Gastrocnemius medialis (tissue), 4 donors: Measurements from ENCODE around the gene NACC1. TPM values are rescaled to one million over a fixed set of nuclear protein-coding genes. Genes with fewer than 3 reads are reported as not detected.
A peak's percentile ranks its signal among the peaks of the same experiment; 100 is the strongest.

ENCODE experiments used
- ATAC-seq, 2 donors: fragments of 150-250 bp; one replicate each; pipeline ENCODE4 v1.9.1; 2016
- DNase-seq, 2 donors: peaks; one replicate each; pipeline ENCODE4 v3.0.0-alpha.2; 2019
- H3K27ac ChIP-seq, 4 donors: fragments of 200-600 bp; sonication (generic); 1 replicate in 1 of 4; 2 replicates in 3 of 4; pipeline ENCODE4 v1.5.1; 2016 to 2018; ENCODE audit warnings: mild to moderate bottlenecking in 2 of 4, moderate library complexity in 1 of 4
- H3K27me3 ChIP-seq, 3 donors: fragments of 200-600 bp; sonication (generic) in 2 of 3; 1 replicate in 1 of 3; 2 replicates in 2 of 3; pipeline versions ENCODE4 v1.5.1 to v1.6.0; 2016 to 2019; ENCODE audit warnings: mild to moderate bottlenecking in 1 of 3, moderate library complexity in 1 of 3
- H3K36me3 ChIP-seq, 2 donors: fragments of 200-600 bp; sonication (generic) in 1 of 2; one replicate each; pipeline ENCODE4 v1.5.1; 2017 to 2018
- H3K4me1 ChIP-seq, 2 donors: fragments of 200-600 bp; sonication (generic) in 1 of 2; one replicate each; pipeline ENCODE4 v1.5.1; 2016 to 2017; ENCODE audit warnings: mild to moderate bottlenecking in 2 of 2
- H3K4me3 ChIP-seq, 4 donors: fragments of 200-600 bp; sonication (generic) in 3 of 4; 1 replicate in 1 of 4; 2 replicates in 3 of 4; pipeline ENCODE4 v1.5.1; 2016 to 2019; ENCODE audit warnings: mild to moderate bottlenecking in 2 of 4
- H3K9me3 ChIP-seq, 3 donors: fragments of 200-600 bp; sonication (generic) in 2 of 3; 1 replicate in 1 of 3; 2 replicates in 2 of 3; pipeline ENCODE4 v1.5.1; 2016 to 2019
- POLR2A ChIP-seq, 2 donors: fragments of 450-650 bp; IDR thresholded peaks; one replicate each; pipeline ENCODE4 v1.6.1; 2017; ENCODE audit warnings: antibody characterized with exemption in 2 of 2, mild to moderate bottlenecking in 2 of 2, moderate library complexity in 2 of 2
- in situ Hi-C, 4 donors: fragments of 200-750 bp; cut with MboI; loops; one replicate each; pipeline versions ENCODE4 v1.15.0 to v1.8.0; 2017; ENCODE audit warnings: low sequenced_read_pairs in 4 of 4
- intact Hi-C: fragments of 100-400 bp; cut with DNase I; formaldehyde crosslinking; loops from one replicate; pipeline ENCODE4 v1.15.1; 2023; ENCODE audit warnings: low total_unique reads
- total RNA-seq, 4 donors: library from RNA; depleted of rRNA; stranded (reverse); fragments of >200 nt; gene quantifications; one replicate each; pipeline versions ENCODE4 v1.1.0 to v1.2.3, GENCODE V29; 2016
- TF ChIP-seq, protein P1 (sequence below), 5 experiments: fragments of 450-650 bp in 3 of 5; fragments of 200-600 bp in 2 of 5; sonication (generic) in 2 of 5; IDR thresholded peaks in 4 of 5; conservative IDR thresholded peaks in 1 of 5; 1 replicate in 4 of 5; 2 replicates in 1 of 5; pipeline ENCODE4 v1.5.1; 2016 to 2019; ENCODE audit warnings: antibody characterized with exemption in 5 of 5, mild to moderate bottlenecking in 3 of 5, moderate library complexity in 3 of 5

The NACC1 gene
- total RNA-seq, 4 donors from 2014 or later: 36.3 to 81.3 (median 49.4) TPM

GRCh38 chr19:13082192-13083007, 35.7 kb upstream of the NACC1 start:
- Histone ChIP-seq H3K27me3 (no peaks in the 10 kb centered on the region), H3K4me3 (no peak overlapping the region), H3K27ac (peak overlapping the region; percentile 65 to 100 (median 82)), H3K36me3 (peaks cover 0 to 7% of the 10 kb centered on the region in 2 donors), H3K4me1 (peaks cover 38 to 48% of the 10 kb centered on the region in 2 donors), H3K9me3 (no peaks in the 10 kb centered on the region)
- TF ChIP-seq POLR2A (IDR thresholded peaks at IDR 0.05): no peak
- TF ChIP-seq, protein P1, sequence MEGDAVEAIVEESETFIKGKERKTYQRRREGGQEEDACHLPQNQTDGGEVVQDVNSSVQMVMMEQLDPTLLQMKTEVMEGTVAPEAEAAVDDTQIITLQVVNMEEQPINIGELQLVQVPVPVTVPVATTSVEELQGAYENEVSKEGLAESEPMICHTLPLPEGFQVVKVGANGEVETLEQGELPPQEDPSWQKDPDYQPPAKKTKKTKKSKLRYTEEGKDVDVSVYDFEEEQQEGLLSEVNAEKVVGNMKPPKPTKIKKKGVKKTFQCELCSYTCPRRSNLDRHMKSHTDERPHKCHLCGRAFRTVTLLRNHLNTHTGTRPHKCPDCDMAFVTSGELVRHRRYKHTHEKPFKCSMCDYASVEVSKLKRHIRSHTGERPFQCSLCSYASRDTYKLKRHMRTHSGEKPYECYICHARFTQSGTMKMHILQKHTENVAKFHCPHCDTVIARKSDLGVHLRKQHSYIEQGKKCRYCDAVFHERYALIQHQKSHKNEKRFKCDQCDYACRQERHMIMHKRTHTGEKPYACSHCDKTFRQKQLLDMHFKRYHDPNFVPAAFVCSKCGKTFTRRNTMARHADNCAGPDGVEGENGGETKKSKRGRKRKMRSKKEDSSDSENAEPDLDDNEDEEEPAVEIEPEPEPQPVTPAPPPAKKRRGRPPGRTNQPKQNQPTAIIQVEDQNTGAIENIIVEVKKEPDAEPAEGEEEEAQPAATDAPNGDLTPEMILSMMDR (IDR thresholded peaks at IDR 0.05 in 4 of 5, conservative IDR thresholded peaks at IDR 0.05 in 1 of 5): peak; percentile 29 to 55 (median 37)
- in situ Hi-C loops: no loop called here
- DNase-seq (peak in 1 of 2 donors; percentile 62), ATAC-seq (peak; percentile 67 to 68)
- intact Hi-C loops: no loop called here

- intact Hi-C loops (no loop called here), in situ Hi-C loops (no loop called here)
- H3K4me1 ChIP-seq: peaks cover 32 to 42% of the 10 kb centered on the region in 2 donors
Measured at GRCh38 chr19:13083008-13083404, 35.1 kb upstream of the NACC1 start.

DNA sequence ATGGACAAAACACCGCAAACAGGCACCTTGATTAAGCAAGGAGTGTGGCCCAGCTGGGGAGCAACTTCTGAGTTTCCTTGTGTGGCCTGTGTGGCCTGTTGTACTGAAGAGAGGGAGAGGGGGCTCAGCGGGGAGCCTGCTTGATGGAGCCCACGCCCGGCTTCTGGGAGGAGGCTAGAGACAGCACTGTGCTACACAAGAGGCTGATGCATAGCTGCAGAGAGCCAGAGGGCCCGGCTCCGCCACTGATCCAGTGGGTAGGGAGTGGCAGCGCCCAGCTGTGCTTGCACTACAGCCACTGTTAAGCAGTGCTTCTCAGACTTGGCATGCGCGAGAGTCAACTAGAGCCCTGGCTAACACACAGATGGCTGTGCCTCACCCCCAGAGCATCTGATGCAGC, 34.4 kb upstream of the NACC1 start:
- H3K36me3 ChIP-seq: peaks cover 0 to 7% of the 10 kb centered on the region in 2 donors

More at GRCh38 chr19:13083008-13083404, 35.1 kb upstream of the NACC1 start:
- Histone ChIP-seq H3K36me3 (peaks cover 0 to 7% of the 10 kb centered on the region in 2 donors), H3K4me3 (no peak overlapping the region), H3K9me3 (no peaks in the 10 kb centered on the region), H3K27ac (peak overlapping the region; percentile 65 to 100 (median 82)), H3K27me3 (no peaks in the 10 kb centered on the region)
- ATAC-seq: no peak
- DNase-seq: no peak
- no peak for TF ChIP-seq POLR2A (IDR thresholded peaks at IDR 0.05)
- TF ChIP-seq, protein P1 (IDR thresholded peaks at IDR 0.05 in 4 of 5, conservative IDR thresholded peaks at IDR 0.05 in 1 of 5): no peak

DNA sequence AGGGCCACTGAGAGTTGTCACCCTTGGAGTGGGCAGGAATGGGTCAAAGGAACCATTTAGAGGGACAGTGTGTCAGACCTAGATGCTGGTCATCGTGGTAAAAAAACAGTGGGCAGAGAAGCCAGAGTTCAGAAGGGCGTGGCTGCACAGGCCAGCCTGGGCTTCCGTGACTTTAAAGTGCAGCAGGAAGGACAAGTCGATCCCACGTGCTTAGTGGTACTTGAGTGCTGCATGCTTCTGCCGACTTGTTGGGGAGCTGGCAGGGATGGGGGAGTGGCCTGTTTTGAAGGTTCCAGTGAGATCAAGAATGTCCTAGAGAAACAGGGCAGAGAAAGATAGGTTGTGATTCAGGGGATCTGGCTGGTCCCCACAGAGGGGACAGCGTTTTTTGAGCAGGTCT, 32.4 kb upstream of the NACC1 start:
- Histone ChIP-seq H3K4me1 (peaks cover 15 to 22% of the 10 kb centered on the region in 2 donors), H3K9me3 (no peaks in the 10 kb centered on the region), H3K27ac (peak overlapping the region in 2 of 4 donors; percentile 53 to 59), H3K4me3 (no peak overlapping the region), H3K27me3 (no peaks in the 10 kb centered on the region), H3K36me3 (peaks cover 0 to 7% of the 10 kb centered on the region in 2 donors)
- in situ Hi-C loops: no loop called here
- DNase-seq (no peak), ATAC-seq (no peak)
- intact Hi-C loops: no loop called here
- TF ChIP-seq POLR2A (IDR thresholded peaks at IDR 0.05): no peak
- TF ChIP-seq, protein P1 (IDR thresholded peaks at IDR 0.05 in 4 of 5, conservative IDR thresholded peaks at IDR 0.05 in 1 of 5): no peak

More for the DNA sequence above, 34.4 kb upstream of the NACC1 start:
- H3K4me1 ChIP-seq: peaks cover 26 to 36% of the 10 kb centered on the region in 2 donors
- H3K27ac ChIP-seq: peak overlapping the region; percentile 65 to 100 (median 82)
- H3K9me3 ChIP-seq: no peaks in the 10 kb centered on the region
- no peak for ATAC-seq
- no peaks in the 10 kb centered on the region for H3K27me3 ChIP-seq
- no peak overlapping the region for H3K4me3 ChIP-seq
- DNase-seq: no peak
- intact Hi-C loops (no loop called here), in situ Hi-C loops (no loop called here)
- TF ChIP-seq, protein P1 (IDR thresholded peaks at IDR 0.05 in 4 of 5, conservative IDR thresholded peaks at IDR 0.05 in 1 of 5): no peak
- no peak for TF ChIP-seq POLR2A (IDR thresholded peaks at IDR 0.05)
